ENCODE results near the gene TBC1D1.

DNA sequence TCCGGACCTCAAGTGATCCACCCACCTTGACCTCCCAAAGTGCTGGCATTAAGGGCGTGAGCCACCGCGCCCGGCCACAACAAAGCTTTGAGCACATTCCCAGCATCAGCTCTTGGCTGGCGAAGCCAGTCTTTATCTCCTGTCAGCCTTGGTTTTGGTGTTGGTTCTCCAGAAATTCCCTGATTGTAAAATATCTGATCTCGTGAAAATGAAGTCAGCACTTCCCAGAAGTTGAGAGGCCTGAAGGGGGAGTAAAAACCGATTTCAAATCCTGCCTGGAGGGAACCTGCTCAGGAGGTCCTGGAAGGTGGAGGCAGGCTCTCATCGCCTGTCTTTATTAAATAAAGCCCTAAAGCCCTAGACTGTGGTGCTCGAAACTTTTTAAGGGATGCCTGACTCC lies 102.9 kb downstream of the TBC1D1 start:
- TF ChIP-seq CTCF (IDR thresholded peaks at IDR 0.05) (no peak), POLR2AphosphoS5 (IDR thresholded peaks at IDR 0.05) (no peak), POLR2A (IDR thresholded peaks at IDR 0.05) (no peak)

Data from prostate gland (tissue), 2 donors.